ENCODE data around the gene CYP24A1.
A peak's percentile ranks its signal among the peaks of the same experiment; 100 is the strongest.

Gene CYP24A1

DNA sequence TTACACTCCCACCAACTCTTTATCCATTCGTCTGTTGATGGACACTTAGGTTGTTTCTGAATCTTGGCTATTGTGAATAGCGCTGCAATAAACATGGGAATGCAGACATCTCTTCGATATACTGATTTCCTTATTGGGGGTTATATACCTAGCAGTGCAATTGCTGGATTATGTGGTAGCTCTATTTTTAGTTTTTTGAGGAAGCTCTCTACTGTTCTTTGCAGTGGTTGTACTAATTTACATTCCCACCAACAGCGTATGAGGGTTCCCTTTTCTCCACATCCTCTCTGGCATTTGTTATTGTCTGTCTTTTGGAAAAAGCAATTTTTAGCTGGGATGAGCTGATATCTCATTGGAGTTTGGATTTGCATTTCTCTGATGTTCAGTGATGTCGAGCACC is 29.5 kb upstream of the CYP24A1 start:
- DNase-seq (ENCODE audit: low read depth, low spot score) = no peak

GRCh38 chr20:54201268-54201846 is 27.6 kb upstream of the CYP24A1 start:
- no peak for DNase-seq (ENCODE audit: low read depth, low spot score)

DNA sequence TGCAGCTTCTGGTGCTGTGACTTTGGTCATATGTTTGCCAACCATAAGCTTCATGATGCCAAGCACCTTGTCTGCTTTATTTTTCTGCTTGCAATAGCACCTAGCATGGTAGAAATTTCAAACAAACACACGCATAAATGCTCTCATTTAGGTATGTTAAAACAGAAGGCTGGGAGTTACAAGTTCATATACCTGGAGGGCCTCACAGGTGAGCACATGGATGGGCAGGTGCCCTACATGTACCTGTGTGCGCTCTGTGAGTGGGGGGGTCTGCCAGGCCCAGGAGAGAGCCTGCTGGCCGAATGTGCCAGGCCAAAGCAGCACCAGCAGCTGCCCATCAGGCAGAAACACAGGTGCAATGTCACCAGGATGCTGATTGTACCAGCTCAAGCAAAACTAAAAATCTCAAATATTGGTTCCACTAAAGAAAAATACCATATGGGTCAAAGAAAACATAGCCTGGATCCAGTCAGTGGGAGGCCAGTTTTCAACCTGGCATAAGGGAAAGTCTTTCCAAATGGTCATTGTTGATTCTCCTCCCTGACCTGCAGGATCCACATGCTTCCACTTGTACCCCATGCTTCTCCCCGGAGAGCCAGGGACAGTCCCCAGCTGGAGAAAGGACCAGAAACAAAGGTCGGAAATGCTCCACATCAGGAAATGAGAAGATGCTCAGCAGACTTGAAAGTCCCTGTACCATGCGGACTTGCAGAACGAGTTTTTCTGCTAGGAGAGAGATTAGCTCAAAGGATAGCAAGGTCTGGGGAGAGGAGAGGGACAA is 26.9 kb upstream of the CYP24A1 start:
- no peak for DNase-seq (ENCODE audit: low read depth, low spot score)

GRCh38 chr20:54199721-54200176 is 26.0 kb upstream of the CYP24A1 start:
- peak; percentile 38 for DNase-seq (ENCODE audit: low read depth, low spot score)

- no peak for DNase-seq (ENCODE audit: low read depth, low spot score)
Observed at GRCh38 chr20:54199283-54199682, 25.5 kb upstream of the CYP24A1 start.

DNA sequence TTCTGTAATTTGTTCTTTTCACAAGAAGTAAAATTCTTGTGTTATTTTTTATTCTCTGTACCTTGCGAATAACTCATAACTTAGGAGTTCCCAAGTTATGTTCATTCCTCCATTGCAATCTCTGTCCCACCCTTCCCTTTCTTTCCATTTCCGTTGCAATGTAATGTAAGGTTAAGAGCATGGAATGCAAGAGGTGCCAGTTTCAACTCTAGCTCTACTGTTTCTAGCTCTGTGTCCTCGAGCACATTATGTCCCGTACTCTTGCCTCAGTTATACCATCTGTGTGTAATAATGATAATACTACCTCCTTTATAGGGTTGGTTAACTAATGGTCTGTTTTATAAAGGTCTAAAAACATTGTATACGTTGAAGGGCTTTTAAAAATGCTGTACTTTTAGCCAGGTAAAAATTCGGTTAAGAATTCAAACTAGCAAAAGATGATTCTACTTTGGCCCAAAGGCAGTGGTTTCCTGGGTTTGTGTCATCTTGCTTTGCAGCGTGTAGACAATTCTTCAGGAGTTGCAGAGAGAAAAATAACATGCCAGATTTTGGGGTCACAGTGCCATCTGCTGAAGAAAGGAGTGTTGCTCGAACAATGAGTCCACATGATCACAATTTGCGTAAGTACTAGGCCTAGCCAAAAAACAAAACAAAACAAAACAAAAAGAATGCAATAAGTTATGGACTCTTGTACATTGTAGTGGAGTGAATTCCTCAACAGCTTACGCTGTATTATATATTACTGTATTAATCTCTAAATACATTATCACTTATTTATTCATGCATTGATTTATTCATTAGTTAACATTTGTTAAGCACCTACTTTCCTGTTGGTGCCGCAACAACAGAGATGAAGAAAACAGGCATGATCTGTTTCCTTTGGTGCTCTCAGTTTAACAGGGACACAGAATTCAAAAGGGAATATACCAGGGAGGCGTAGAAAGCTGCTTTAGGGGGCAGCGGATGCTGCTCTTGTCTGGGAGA is 24.1 kb upstream of the CYP24A1 start:
- no peak for DNase-seq (ENCODE audit: low read depth, low spot score)

DNA sequence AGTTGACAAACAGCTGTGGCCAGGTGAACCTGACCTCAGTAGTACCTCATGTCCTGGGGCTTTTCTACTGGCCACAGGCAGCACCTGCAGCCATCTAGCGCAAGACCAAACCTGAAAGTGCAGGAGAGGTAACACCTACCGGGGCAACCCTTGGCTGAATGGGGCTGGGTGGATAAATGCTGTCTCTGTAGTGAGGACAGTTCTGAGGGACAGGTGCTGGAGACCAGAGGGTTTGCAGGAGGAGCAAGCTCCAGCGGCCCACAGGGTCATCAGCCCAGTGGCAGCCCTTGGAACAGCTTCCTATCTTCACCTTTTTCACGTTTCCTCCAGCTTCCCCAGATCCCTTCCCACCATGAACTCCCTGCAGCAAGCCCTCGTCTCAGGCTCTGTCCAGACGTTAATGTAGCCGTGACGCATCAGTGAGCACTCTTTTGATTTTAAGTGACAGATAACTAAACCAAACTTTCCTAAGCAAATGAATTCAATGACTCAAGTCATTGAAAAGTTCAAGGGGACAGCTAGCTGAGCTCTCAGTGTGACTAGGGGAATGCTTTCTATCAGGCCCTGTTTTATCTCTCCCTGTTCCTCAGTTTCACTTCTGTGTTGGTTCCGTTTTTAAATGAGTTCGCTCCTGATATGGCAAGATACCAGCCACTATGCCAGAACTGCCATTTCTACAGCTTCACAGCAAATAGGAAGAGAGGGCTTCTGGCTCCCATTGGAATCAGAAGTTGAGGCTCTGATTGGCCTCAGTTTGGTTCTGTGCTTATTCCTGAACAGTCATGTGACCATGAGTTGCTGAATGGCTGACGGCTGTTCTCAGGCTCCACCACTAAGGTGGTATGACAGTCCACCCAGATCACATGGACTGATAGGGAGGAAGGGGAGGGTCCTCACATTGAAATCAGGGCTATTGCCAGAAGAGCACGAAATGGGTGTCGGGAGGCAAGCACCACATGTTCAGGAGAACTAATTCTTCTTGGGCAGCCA is 22.0 kb upstream of the CYP24A1 start:
- DNase-seq (ENCODE audit: low read depth, low spot score) = no peak

DNA sequence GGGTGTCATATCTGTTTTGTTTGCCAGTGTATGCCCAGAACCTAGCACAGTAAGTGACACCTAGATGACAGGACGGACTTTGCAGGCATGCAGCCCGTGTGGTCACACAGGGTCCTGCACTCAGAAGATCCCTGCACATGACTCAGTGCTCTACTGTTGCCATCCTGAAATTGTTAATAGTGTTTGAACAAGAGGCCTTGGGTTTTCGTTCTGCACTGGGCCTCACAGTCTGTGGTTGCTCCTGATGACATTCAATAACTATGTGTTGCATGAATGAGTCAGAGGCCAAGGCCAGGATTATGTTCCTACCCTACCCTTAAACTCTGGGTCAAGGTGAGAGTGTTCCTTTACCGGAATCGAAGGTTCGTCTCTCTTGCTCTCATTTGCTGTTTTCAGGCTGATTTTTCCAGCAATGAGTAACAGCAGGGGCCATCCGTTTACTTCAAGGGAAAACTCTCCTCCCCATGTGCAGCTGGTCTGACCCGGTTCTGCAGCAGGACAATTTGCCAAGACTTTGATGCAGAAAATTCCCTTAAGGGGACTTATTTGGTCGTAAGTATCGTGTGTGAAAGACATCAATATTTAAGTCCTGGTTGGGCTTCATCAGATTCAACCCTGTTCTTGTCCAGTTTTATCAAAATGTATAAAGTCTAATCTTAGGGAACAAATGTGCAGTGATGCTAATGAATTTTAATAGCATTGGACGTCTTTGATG is 21.1 kb upstream of the CYP24A1 start:
- DNase-seq (ENCODE audit: low read depth, low spot score) = no peak

GRCh38 chr20:54193817-54194216 is 20.0 kb upstream of the CYP24A1 start:
- no peak for DNase-seq (ENCODE audit: low read depth, low spot score)

GRCh38 chr20:54190217-54190616 is 16.4 kb upstream of the CYP24A1 start:
- no peak for DNase-seq (ENCODE audit: low read depth, low spot score)

- DNase-seq (ENCODE audit: low read depth, low spot score) = no peak
Observed at GRCh38 chr20:54189630-54190029, 15.8 kb upstream of the CYP24A1 start.

DNA sequence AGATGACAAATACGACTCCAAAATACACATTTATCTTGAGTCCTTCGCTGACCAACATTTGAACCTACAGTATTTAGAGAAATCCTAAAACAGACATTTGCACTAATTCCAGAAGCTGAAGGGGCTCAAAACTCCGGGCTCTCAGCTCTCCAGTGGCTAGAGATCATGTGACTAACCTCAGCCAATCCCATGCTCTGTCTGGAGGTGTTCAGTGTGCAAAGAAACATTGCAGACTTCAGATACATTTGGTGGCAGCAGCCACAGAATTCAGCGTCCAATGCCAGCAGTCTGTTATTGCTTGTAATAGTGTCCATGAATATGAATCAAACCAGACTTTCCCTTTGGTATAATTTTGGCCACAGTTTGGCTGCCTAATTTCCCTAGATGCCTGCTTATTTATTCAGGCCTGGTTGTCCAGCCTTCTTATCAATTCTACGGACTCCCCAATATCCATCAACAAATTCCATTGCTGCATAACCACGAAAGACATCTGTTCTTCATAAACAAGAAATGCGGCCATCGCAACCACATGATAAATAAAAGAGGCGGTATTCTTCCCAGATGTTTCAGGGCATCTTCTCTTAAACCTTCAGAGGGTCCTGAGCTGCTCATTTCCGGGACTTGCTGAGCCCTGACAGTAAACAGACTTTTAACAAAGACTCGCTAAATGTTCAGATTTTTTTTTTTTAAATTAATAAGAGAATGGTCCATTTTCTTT is 14.5 kb upstream of the CYP24A1 start:
- no peak for DNase-seq (ENCODE audit: low read depth, low spot score)

DNA sequence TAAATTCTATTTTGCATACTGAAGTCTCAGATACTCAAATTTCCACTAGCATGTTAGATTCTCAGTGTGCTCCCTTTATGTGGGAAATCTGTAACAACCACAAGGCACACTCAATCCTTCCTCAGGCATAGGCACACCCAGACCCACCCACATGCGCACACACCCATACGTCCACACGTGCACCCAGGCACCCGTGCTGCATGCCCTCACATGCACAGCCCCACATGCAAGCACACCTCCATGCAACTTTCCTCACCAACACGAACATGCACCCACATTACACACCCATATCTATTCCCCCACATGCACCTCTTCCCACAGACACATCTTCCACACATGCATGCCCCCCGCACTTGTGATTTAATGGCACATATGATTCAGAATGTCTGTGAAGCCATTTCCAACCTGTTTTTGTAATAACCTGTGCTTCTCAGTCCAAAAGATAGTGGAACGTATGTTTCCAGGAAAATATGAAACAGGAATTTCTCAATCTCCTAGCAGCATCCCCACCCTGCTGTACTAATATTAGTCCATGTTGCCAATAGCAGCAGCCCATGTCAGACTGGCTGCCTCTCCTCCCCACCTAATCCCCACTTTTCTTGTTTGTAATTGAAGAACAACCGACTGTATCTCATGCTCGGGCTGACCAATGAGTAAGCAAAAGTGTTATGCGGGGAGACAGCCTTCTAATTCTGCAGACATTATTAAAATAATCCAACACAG is 11.3 kb upstream of the CYP24A1 start:
- no peak for DNase-seq (ENCODE audit: low read depth, low spot score)

DNA sequence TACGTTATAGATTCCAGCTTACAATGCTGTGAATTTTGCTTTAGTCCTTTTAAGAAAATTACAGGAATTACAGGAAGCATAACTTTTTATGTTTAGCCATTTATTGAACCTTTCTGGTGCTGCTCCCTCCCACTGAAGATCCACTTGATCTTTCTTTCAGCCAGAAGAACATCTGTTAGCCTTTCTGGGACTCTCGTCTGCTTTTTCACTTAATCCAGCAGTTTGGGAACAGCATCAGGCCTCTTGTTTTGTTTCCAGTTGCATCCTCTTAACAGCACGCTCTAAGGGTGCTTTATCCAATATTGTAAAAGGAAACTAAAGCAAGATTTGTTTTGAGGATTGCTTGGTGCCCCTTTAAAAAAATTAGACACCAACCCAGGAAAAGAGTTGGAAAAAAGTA is 10.3 kb upstream of the CYP24A1 start:
- no peak for DNase-seq (ENCODE audit: low read depth, low spot score)

- no peak for DNase-seq (ENCODE audit: low read depth, low spot score)
Observed at GRCh38 chr20:54180931-54181330, 7.1 kb upstream of the CYP24A1 start.

DNA sequence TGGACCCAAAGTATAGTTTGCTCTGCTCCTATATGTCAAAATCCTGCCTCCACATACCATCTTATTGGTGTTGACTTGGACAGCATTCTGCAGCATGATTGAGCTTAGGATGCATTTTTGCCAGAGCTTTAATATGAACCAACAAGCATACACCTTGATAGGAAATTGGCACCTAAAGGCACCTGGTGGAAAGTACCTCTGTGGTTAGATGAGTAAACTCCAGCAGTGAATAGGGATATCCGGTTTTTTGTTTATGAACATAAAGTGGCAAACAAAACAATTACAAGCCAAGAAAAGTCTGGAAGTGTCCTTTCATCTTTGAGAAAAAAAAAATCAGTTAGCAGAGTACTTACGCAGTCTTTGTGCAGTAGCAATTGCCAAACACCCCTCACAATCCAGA is 6.2 kb upstream of the CYP24A1 start:
- DNase-seq (ENCODE audit: low read depth, low spot score) = no peak

DNA sequence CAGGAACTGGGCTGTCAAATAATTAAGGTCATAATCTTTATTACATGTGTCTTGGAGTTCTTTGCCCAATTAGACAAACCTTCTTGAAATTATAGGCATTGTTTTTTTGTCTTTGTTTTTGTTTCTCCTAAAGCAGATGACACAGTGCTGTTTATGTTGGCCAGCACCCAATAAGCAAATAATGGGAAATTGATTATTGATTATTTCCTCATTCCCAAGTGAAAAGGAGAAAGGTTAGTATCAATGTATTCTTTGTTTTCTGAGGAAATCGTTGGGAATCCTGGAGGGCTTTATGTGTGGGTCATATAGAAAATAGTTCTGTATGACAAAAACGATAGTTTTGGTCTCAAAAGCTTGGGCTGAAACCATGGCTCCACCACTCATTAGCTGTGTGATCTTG is 4.5 kb upstream of the CYP24A1 start:
- DNase-seq (ENCODE audit: low read depth, low spot score) = no peak

DNA sequence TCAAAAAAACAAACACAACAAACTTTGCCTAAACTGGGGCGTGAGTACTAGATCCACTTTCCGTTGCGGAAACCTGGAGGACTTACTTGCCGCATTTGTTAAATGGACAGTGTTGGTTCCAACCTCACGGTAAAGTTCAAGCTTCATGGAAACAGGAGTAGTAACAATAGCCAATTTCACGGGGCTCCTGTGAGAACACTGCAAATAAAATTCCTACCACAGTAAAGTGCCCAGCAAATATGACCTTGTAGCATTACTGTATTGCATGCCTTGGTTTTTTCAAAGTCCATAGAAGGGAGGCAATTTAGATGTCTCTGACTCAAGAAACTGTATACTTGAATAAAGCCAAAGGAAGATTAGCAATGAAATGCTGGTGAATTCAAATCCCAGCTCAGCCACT is 3.6 kb upstream of the CYP24A1 start:
- no peak for DNase-seq (ENCODE audit: low read depth, low spot score)

DNA sequence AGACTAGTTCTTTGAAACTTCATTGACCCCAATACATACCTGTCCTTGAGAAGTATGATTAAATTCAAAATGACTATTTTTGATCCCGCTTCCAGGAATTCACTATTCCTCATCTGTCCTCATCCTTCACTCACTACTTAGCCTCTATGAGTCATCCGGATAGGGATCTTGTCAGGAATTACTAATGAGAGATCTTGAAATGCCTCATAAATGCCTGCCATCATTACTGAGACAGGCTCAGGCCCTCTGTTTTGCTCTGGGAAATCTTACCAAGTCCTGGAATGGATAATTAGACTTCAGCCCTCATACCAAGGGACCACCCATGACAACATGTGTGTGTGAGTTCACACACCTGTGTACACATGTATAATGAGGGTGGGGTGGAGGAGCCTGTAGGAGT is 2.8 kb upstream of the CYP24A1 start:
- no peak for DNase-seq (ENCODE audit: low read depth, low spot score)
